ENCODE measurements around the gene NCKAP1. TPM values are rescaled to one million over a fixed set of nuclear protein-coding genes. Genes with fewer than 3 reads are reported as not detected.

Gene NCKAP1
- total and polyA plus RNA-seq, 2 donors (not counting 3 experiments of a cell fraction or from before 2014, with no cell fraction given), result 49.4 to 130 TPM

GRCh38 chr2:183070942-183071844 lies 32.9 kb upstream of the NCKAP1 start:
- H2AFZ ChIP-seq (ENCODE audit: low read depth, low read length), result no peak overlapping the region
- H3K4me2 ChIP-seq (ENCODE audit: insufficient read depth, low read length), result no peak overlapping the region
- no peaks in the 10 kb centered on the region for H4K20me1 ChIP-seq (replicated peaks; ENCODE audit: control insufficient read depth, extremely low read depth, insufficient read depth, low read length)
- no peak overlapping the region for H3K9ac ChIP-seq (replicated peaks; ENCODE audit: extremely low read depth, insufficient read depth, low read length)
- CTCF ChIA-PET, result interaction anchor here (0.7 to 3.7 kb wide), 16 partner anchors 8 to 304 kb away, joined by 3 to 20 read pairs (median 4); partner anchors contain the start of gene DUSP19
- POLR2A ChIA-PET, result interaction anchor here (0.6 kb wide), 1 partner anchor 349 kb away, joined by 8 read pairs; no protein-coding TSS in a partner anchor
- intact Hi-C loops (cut with micrococcal nuclease), result loop anchor here (2.0 kb wide), 1 partner anchor 54 kb away; the partner anchor contains the start of gene NUP35
- no peaks in the 10 kb centered on the region for H3K9me3 ChIP-seq (replicated peaks; ENCODE audit: control insufficient read depth, insufficient read depth, low read length)
- peak; percentile 61 for DNase-seq (ENCODE audit: low read depth, low spot score)
- BruUV-seq (replicated peaks), result no TSS peak
- peak; percentile 56 to 82 for TF ChIP-seq CTCF (IDR thresholded peaks at IDR 0.05; ENCODE audit: extremely low read depth in 1 of 2, insufficient read depth in 1 of 2, low read depth in 1 of 2, low read length in 2 of 2)
- no peak for TF ChIP-seq POLR2AphosphoS5 (IDR thresholded peaks at IDR 0.05; ENCODE audit: insufficient read depth, low read depth, low read length)
- no peaks in the 10 kb centered on the region for H3K4me1 ChIP-seq (ENCODE audit: control insufficient read depth, extremely low read depth, insufficient read depth, low read length)
- H3K27ac ChIP-seq (ENCODE audit: insufficient read depth, low read depth, low read length), result no peak overlapping the region
- H3K4me3 ChIP-seq (replicated peaks in 1 of 3; ENCODE audit: insufficient read depth in 1 of 3, low read depth in 1 of 3, low read length in 3 of 3), result no peak overlapping the region
- peaks cover 17 to 25% of the 10 kb centered on the region in 2 experiments for H3K27me3 ChIP-seq (ENCODE audit: control insufficient read depth in 2 of 2, insufficient read depth in 2 of 2, low read length in 2 of 2)
- peak; percentile 69 for FAIRE-seq
- no peaks in the 10 kb centered on the region for H3K36me3 ChIP-seq (ENCODE audit: control insufficient read depth in 2 of 2, extremely low read depth in 1 of 2, insufficient read depth in 2 of 2, low read length in 2 of 2)
- dilution Hi-C loops (cut with MboI; ENCODE audit: extremely low pct_ligation_motif_present, low sequenced_read_pairs), result no loop called here
- no peaks in the 10 kb centered on the region for H3K9me1 ChIP-seq (replicated peaks; ENCODE audit: control insufficient read depth, extremely low read depth, insufficient read depth, low read length)
- no peaks in the 10 kb centered on the region for H3K79me2 ChIP-seq (ENCODE audit: control insufficient read depth, insufficient read depth, low read length)

GRCh38 chr2:183069174-183069573 lies 30.9 kb upstream of the NCKAP1 start:
- FAIRE-seq (no peak), DNase-seq (ENCODE audit: low read depth, low spot score) (no peak)
- ChIA-PET CTCF (interaction anchor here (0.6 to 3.7 kb wide), 3 partner anchors 10 to 180 kb away, joined by 3 to 20 read pairs (median 3); partner anchors contain the start of gene DUSP19), POLR2A (no interaction called here)
- Histone ChIP-seq H2AFZ (ENCODE audit: low read depth, low read length) (no peak overlapping the region), H3K4me3 (replicated peaks in 1 of 3; ENCODE audit: insufficient read depth in 1 of 3, low read depth in 1 of 3, low read length in 3 of 3) (no peak overlapping the region), H3K9ac (replicated peaks; ENCODE audit: extremely low read depth, insufficient read depth, low read length) (no peak overlapping the region), H3K9me3 (replicated peaks; ENCODE audit: control insufficient read depth, insufficient read depth, low read length) (no peaks in the 10 kb centered on the region), H3K79me2 (ENCODE audit: control insufficient read depth, insufficient read depth, low read length) (no peaks in the 10 kb centered on the region), H4K20me1 (replicated peaks; ENCODE audit: control insufficient read depth, extremely low read depth, insufficient read depth, low read length) (no peaks in the 10 kb centered on the region), H3K36me3 (ENCODE audit: control insufficient read depth in 2 of 2, extremely low read depth in 1 of 2, insufficient read depth in 2 of 2, low read length in 2 of 2) (no peaks in the 10 kb centered on the region), H3K4me1 (ENCODE audit: control insufficient read depth, extremely low read depth, insufficient read depth, low read length) (no peaks in the 10 kb centered on the region), H3K9me1 (replicated peaks; ENCODE audit: control insufficient read depth, extremely low read depth, insufficient read depth, low read length) (no peaks in the 10 kb centered on the region), H3K27me3 (ENCODE audit: control insufficient read depth in 2 of 2, insufficient read depth in 2 of 2, low read length in 2 of 2) (peaks cover 2 to 14% of the 10 kb centered on the region in 2 experiments), H3K4me2 (ENCODE audit: insufficient read depth, low read length) (no peak overlapping the region), H3K27ac (ENCODE audit: insufficient read depth, low read depth, low read length) (no peak overlapping the region)
- no TSS peak for BruUV-seq (replicated peaks)
- TF ChIP-seq MYC (IDR thresholded peaks at IDR 0.05; ENCODE audit: low read depth, low read length) (no peak), FOS (IDR thresholded peaks at IDR 0.05; ENCODE audit: borderline replicate concordance, insufficient read depth, low read length) (no peak), EZH2 (IDR thresholded peaks at IDR 0.05; ENCODE audit: borderline replicate concordance, low read depth, low read length, severe bottlenecking) (no peak), CTCF (IDR thresholded peaks at IDR 0.05; ENCODE audit: extremely low read depth in 1 of 2, insufficient read depth in 1 of 2, low read depth in 1 of 2, low read length in 2 of 2) (no peak), GATA2 (IDR thresholded peaks at IDR 0.05; ENCODE audit: insufficient read depth, insufficient read length, low read depth, low read length) (no peak), MAX (IDR thresholded peaks at IDR 0.05; ENCODE audit: insufficient read depth, insufficient read length) (no peak), POLR2AphosphoS5 (IDR thresholded peaks at IDR 0.05; ENCODE audit: insufficient read depth, low read depth, low read length) (no peak)
- dilution Hi-C loops (cut with MboI; ENCODE audit: extremely low pct_ligation_motif_present, low sequenced_read_pairs), result no loop called here
- intact Hi-C loops (cut with micrococcal nuclease), result no loop called here

Data from endothelial cell of umbilical vein (primary cell).